Fibroblast of peridontal ligament (primary cell): ENCODE data around the gene EHF.
"Not testable (repeated sequence)": the region's sequence is repeated elsewhere in the genome, so short reads cannot be mapped to it uniquely, and the experiment has no call there.

Source experiments
- DNase-seq: peaks from one replicate; pipeline ENCODE4 v3.0.0-alpha.2; 2010; ENCODE audit errors: extremely low read depth

Gene EHF

DNA sequence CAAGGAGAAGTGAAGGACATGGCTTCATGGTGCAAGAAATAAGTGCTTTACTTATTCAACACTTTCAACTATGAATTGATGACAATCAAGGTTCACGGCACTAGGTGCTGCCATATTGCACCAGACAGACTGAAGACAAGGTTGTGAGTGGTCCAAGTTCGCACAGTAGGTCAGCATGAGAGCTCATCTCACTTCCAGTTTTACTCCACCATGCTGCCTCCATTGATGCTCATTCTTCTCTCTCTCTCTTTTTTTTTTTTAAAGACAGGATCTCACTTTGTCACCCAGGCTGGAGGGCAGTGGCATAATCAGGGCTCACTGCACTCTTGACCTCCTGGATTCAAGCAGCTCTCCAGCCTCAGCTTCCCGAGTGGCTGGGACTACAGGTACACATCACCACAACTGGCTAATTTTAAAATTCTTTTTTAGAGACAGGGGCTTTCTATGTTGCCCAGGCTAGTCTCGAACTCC is 47.7 kb downstream of the EHF start:
- DNase-seq, result no peak

GRCh38 chr11:34669458-34669857 is 48.6 kb downstream of the EHF start:
- DNase-seq, result no peak

- no peak for DNase-seq
Observed at GRCh38 chr11:34671117-34671516, 50.2 kb downstream of the EHF start.

DNA sequence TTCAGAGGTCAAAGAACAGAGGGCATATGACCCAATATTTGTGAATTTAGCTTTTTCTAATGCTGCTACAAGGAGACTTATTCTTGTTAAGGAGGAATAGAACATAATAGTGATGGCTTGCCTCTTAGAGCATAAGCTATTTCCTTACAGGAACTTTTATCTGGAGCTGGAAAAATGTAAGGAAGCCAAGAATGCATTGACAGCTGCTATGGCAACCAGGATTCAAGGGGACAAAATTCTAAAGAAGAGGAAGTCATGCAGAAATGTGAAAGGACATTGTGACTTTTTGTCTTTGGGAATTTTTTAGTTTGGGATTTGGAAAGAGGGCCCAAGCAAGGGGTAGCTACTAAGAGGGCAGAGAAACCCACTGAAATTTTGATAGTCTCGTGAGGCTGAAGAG is 51.1 kb downstream of the EHF start:
- no peak for DNase-seq

DNA sequence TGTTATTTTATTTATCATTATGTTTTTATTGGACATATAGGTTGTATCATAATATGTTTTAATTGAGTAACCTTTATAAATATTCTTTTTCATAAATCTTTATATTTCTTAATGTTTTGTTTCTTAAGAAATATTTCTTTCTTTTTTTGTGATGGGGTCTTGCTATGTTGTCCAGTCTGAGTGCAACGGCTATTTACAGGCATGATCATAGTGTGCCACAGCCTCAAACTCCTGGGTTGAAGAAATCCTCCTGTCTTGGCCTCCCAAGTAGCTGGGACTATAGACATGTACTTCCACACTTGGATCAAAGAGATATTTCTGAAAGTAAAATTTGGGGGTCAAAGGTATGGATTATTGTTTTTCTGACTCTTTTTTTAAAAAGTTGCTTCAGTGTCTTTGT is 53.1 kb downstream of the EHF start:
- no peak for DNase-seq

DNA sequence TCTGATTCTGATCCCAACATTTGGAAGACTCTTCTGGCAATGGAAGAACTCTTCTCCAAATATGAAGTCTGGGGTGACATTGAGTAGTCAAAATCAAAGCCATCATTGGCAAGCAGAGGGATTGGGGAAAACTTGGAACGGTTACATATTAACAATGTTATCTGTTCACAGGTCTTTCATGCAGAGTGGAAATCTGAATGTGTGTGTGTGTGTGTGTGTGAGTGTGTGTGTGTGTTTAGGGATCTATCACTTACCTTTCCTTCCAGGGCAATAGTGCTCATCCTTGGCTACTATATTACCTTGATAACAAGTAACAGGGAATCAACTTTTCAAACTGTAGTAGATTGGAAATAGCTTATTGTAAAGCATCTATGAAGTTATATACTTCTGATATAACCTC is 55.3 kb downstream of the EHF start:
- DNase-seq, result no peak

- DNase-seq, result no peak
Observed at GRCh38 chr11:34679681-34680080, 58.8 kb downstream of the EHF start.

- DNase-seq, result no peak
Observed at GRCh38 chr11:34680206-34680605, 59.3 kb downstream of the EHF start.

DNA sequence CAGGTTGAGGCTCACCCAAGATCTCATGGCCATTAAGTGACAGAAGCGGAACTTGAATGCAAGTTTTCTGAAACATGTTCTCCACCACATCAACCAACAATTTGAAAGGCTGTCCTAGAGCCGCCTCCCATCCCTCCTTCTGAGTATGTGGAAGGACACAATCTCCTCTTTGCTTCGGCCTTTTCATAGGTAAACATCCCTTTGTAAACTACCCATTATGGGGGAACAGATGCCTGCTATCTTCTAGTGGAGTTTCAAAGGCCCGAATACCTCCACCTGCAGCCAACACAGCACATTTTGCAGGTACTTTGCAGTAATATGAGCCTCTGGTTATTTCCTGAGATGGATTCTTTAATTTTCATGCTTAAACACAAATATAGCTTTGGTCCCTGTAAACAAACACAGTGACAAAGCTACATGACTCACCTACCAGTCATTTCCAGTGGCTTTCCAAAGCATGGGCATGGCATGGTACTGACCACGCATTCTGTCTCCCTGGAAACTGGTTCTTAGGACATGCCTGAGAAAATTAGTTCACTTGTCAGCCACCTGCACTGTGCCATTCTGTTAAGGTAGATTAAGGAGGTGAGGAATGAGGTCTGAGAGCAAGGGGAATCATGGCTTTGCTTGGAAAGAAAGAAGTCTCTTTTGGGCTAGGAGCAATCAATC is 60.2 kb downstream of the EHF start:
- peak; percentile 41 for DNase-seq

- no peak for DNase-seq
Observed at GRCh38 chr11:34682825-34683224, 61.9 kb downstream of the EHF start.

GRCh38 chr11:34683396-34683795 is 62.5 kb downstream of the EHF start:
- DNase-seq, result no peak

GRCh38 chr11:34685864-34686263 is 65.0 kb downstream of the EHF start:
- DNase-seq, result no peak

DNA sequence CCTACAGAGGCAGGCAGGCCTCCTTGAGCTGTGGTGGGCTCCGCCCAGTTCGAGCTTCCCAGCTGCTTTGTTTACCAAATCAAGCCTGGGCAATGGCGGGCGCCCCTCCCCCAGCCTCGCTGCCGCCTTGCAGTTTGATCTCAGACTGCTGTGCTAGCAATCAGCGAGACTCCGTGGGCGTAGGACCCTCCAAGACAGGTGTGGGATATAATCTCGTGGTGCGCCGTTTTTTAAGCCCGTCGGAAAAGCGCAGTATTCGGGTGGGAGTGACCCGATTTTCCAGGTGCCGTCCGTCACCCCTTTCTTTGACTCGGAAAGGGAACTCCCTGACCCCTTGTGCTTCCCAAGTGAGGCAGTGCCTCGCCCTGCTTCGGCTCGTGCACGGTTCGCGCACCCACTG is 71.4 kb downstream of the EHF start:
- DNase-seq, result not testable (repeated sequence)

DNA sequence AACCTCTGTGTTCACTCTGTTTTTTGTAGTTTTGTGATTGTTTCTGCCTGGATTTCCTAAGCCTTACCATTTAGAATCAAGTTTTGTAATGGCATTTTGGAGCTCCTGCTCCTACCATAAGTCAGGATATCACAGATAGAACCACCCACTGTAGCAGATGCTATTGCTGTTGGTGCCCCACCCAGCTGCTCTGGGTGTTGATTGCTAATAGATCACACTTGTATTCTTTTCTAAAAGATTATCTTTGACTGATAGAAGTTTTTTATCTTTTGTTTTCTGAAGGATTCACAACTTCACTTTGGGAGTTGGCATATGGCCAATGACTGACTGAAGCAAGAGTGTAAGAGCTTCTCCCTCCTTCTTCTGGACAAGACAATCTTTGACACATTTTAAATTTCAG is 76.0 kb downstream of the EHF start:
- DNase-seq, result no peak

DNA sequence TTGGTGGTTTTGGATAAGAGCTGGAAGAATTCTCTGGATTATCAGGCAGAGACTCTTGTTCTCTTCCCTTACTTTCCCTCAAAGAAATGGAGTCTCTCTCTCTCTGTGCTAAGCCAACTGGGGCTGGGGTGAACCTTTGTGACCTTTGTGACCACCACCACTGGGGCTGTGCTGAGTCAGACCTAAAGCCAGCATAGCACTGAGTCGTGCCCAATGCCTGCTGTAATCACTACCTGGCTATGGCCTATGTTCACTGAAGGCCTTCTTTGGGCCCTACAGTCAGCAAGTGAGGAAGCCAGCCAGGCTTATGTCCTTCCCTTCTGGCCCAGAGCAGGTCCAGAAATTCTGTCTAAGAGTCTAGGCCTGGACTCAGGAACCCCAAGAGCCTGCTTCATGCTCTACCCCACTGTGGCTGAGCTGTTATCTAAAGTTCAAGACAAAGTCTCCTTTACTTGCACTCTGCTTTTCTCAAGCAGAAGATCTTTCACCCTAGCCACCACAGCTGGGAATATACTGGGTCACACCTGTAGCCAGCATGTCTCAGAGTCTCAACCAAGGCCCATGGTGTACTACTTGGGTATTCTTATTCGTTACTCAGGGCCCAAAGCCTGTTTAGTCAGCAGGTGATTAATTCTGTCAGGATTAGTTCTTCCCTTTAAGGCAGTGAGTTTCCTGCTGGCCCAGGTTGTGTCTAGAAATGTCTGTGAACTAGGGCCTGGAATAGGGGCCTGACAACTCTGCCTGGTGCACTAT is 86.0 kb downstream of the EHF start:
- DNase-seq, result no peak

GRCh38 chr11:34707462-34707840 is 86.6 kb downstream of the EHF start:
- DNase-seq, result no peak
